Breast epithelium (tissue), 4 donors: ENCODE data around the gene FAT2. TPM values are rescaled to one million over a fixed set of nuclear protein-coding genes. Genes with fewer than 3 reads are reported as not detected.

Experiments
- DNase-seq, 2 donors: peaks; one replicate each; pipeline ENCODE4 v3.0.0-alpha.2; 2019; ENCODE audit warnings: low spot score in 2 of 2
- H3K27ac ChIP-seq, 2 donors: fragments of 200-600 bp; sonication (generic) in 1 of 2; one replicate each; pipeline ENCODE4 v1.5.1; 2016 to 2019; ENCODE audit warnings: mild to moderate bottlenecking in 1 of 2
- H3K27me3 ChIP-seq, 2 donors: fragments of 200-600 bp; sonication (generic) in 1 of 2; one replicate each; pipeline versions ENCODE4 v1.5.1 to v1.6.0; 2017 to 2019; ENCODE audit warnings: control low read depth in 1 of 2, mild to moderate bottlenecking in 1 of 2
- H3K36me3 ChIP-seq: fragments of 200-600 bp; one replicate; pipeline ENCODE4 v1.5.1; 2019
- H3K4me1 ChIP-seq, 2 donors: fragments of 200-600 bp; sonication (generic); one replicate each; pipeline ENCODE4 v1.5.1; 2016 to 2019; ENCODE audit warnings: control low read depth in 1 of 2
- H3K4me3 ChIP-seq, 3 donors: fragments of 200-600 bp; sonication (generic); 1 replicate in 2 of 3; 2 replicates in 1 of 3; pipeline ENCODE4 v1.5.1; 2016 to 2019; ENCODE audit warnings: mild to moderate bottlenecking in 3 of 3, moderate library complexity in 2 of 3
- H3K9me3 ChIP-seq, 2 donors: fragments of 200-600 bp; sonication (generic) in 1 of 2; one replicate each; pipeline ENCODE4 v1.5.1; 2016 to 2019; ENCODE audit warnings: control low read depth in 1 of 2
- CTCF ChIP-seq, 3 donors: fragments of 450-650 bp; IDR thresholded peaks; one replicate each; pipeline ENCODE4 v1.5.1; 2016 to 2017; ENCODE audit warnings: antibody characterized with exemption in 3 of 3, mild to moderate bottlenecking in 3 of 3, moderate library complexity in 3 of 3
- POLR2A ChIP-seq: fragments of 450-650 bp; IDR thresholded peaks from one replicate; pipeline ENCODE4 v1.6.1; 2016; ENCODE audit warnings: antibody characterized with exemption, mild to moderate bottlenecking, moderate library complexity
- POLR2AphosphoS5 ChIP-seq, 3 donors: sonication (generic); formaldehyde crosslinking; IDR thresholded peaks; one replicate each; pipeline ENCODE4 v1.6.1; 2017; ENCODE audit warnings: antibody characterized with exemption in 3 of 3
- intact Hi-C: fragments of 100-400 bp; cut with DNase I; formaldehyde crosslinking; loops from one replicate; pipeline ENCODE4 v1.15.1; 2023; ENCODE audit warnings: low total_unique reads
- total RNA-seq, 3 donors: library from RNA; depleted of rRNA; stranded (reverse); fragments of >200 nt; gene quantifications; one replicate each; pipeline ENCODE4 v1.1.0, GENCODE V29; 2016

Gene FAT2
- total RNA-seq, 3 donors from 2014 or later: 0.16 to 5.4 (median 3.6) TPM

GRCh38 chr5:151541571-151541970 lies 49.6 kb downstream of the FAT2 start:
- H3K4me1 ChIP-seq: no peaks in the 10 kb centered on the region
- H3K4me3 ChIP-seq: no peak overlapping the region
- no peak overlapping the region for H3K27ac ChIP-seq
- no peaks in the 10 kb centered on the region for H3K27me3 ChIP-seq
- DNase-seq: no peak
- intact Hi-C loops: no loop called here
- no peaks in the 10 kb centered on the region for H3K36me3 ChIP-seq
- TF ChIP-seq POLR2AphosphoS5 (IDR thresholded peaks at IDR 0.05): no peak
- TF ChIP-seq CTCF (IDR thresholded peaks at IDR 0.05): no peak
- TF ChIP-seq POLR2A: no peak
- H3K9me3 ChIP-seq: no peaks in the 10 kb centered on the region

Other genes starting within 250 kb of the FAT2 start
- gene SLC36A2, start 243.8 kb downstream of the FAT2 start, total RNA-seq: under 1 TPM in 1 of 3 donors, not detected in 2; 0.16 TPM
- gene SLC36A1, start 143.7 kb downstream of the FAT2 start, total RNA-seq: 10 to 100 TPM; 10.8 to 14.1 (median 11.4) TPM
- gene SPARC, start 95.6 kb upstream of the FAT2 start, total RNA-seq: 1,000 to 10,000 TPM in 1 of 3 donors, 100 to 1,000 TPM in 2; 220 to 2,507 (median 295) TPM
- gene ATOX1, start 167.3 kb upstream of the FAT2 start, total RNA-seq: 100 to 1,000 TPM; 119 to 138 (median 120) TPM
- gene G3BP1, start 180.6 kb upstream of the FAT2 start, total RNA-seq: 100 to 1,000 TPM in 2 of 3 donors, 10 to 100 TPM in 1; 98.6 to 128 (median 107) TPM